ENCODE measurements around the gene SLC25A21. TPM values are rescaled to one million over a fixed set of nuclear protein-coding genes. Genes with fewer than 3 reads are reported as not detected.

Gene SLC25A21
- total RNA-seq, 4 donors from 2014 or later: 0.08 to 0.29 TPM; not detected in 2

DNA sequence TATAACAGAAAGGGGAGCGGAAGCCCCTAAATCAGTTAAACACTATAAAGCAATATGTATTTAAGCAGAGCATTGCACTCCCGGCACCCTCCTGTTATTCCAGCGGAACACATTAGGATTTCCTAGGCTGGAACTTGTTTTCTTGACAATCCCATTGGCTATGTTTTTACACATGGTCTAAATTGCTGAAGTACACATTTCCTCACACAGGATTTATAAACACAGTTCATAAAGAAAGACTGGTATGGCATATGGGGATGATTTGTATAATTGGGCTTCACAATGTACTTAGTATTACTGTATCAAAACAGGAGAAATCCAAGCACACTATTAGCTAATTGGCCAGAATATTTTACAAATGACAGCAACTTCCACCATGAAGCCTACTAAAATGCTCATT is 487.5 kb downstream of the SLC25A21 start:
- 86 to 89% methylated on average over 3 of the region's 3 CpGs for WGBS, 2 donors
- DNase-seq (ENCODE audit: low spot score in 2 of 2): no peak
- TF ChIP-seq, protein P1, sequence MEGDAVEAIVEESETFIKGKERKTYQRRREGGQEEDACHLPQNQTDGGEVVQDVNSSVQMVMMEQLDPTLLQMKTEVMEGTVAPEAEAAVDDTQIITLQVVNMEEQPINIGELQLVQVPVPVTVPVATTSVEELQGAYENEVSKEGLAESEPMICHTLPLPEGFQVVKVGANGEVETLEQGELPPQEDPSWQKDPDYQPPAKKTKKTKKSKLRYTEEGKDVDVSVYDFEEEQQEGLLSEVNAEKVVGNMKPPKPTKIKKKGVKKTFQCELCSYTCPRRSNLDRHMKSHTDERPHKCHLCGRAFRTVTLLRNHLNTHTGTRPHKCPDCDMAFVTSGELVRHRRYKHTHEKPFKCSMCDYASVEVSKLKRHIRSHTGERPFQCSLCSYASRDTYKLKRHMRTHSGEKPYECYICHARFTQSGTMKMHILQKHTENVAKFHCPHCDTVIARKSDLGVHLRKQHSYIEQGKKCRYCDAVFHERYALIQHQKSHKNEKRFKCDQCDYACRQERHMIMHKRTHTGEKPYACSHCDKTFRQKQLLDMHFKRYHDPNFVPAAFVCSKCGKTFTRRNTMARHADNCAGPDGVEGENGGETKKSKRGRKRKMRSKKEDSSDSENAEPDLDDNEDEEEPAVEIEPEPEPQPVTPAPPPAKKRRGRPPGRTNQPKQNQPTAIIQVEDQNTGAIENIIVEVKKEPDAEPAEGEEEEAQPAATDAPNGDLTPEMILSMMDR (IDR thresholded peaks at IDR 0.05): no peak
- no peak for TF ChIP-seq POLR2A (IDR thresholded peaks at IDR 0.05)
- intact Hi-C loops (cut with DNase I; ENCODE audit: low total_unique reads): no loop called here
- no peak overlapping the region for H3K4me3 ChIP-seq (ENCODE audit: low read depth, poor library complexity, severe bottlenecking)

DNA sequence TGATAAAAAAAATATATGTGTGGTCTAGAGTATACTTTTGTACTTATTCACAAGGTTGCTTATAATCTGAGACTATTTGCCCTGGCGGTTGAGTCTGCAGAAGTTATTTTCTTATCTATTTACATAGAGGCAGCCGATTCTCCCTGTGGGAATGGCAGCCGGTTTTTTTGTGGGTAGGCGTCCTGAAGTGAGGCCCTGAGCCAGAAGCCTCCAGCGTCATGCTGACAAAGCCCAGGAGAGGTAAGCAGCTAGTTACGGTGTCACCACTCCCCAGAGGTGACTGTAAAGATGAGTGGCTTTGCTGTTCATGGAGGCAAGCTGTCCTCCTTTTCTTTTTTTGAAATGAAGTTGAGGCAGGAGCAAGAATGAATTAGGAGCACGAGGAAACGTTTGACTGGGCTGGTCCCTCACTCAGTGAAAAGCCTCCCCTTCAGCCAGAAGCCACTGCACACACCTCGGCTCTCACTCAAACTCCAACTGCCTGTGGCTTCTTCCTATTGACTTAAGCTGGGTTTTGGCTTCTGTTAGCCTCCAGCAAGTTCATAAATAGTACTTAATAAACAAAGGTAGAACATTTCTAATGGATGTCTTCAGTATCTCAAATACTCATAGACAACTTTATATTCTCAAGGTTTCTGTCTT is 489.2 kb downstream of the SLC25A21 start:
- intact Hi-C loops (cut with DNase I; ENCODE audit: low total_unique reads): no loop called here
- TF ChIP-seq, protein P1 (IDR thresholded peaks at IDR 0.05): no peak
- no peak for TF ChIP-seq POLR2A (IDR thresholded peaks at IDR 0.05)

DNA sequence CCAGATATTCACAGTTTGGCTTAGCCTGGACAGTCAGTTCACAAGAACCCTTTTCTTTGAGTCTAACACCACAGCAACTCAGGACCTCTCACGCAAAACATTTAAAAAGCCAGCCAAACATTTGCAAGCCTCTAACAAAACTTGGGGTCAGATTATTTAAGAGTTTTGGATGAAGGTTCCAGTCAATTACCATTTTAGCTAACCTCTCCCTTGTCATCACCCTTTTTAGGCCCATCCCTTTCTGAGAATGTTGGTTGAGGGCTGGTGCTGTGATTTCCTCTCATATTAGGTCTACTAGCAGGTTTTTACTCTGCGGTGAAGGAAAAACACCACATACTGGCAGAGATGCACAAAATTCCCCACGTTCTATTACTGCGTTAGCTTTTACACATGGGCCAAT is 490.1 kb downstream of the SLC25A21 start:
- no peak for DNase-seq (ENCODE audit: low spot score in 2 of 2)
- WGBS, 2 donors: 93 to 95% methylated on average over 4 of the region's 4 CpGs
- no peak overlapping the region for H3K4me3 ChIP-seq (ENCODE audit: low read depth, poor library complexity, severe bottlenecking)
- intact Hi-C loops (cut with DNase I; ENCODE audit: low total_unique reads): no loop called here
- no peak for TF ChIP-seq POLR2A (IDR thresholded peaks at IDR 0.05)
- TF ChIP-seq, protein P1 (IDR thresholded peaks at IDR 0.05): no peak

More for the DNA sequence above, 489.2 kb downstream of the SLC25A21 start:
- no peak overlapping the region for H3K4me3 ChIP-seq (ENCODE audit: low read depth, poor library complexity, severe bottlenecking)
- no peak for DNase-seq (ENCODE audit: low spot score in 2 of 2)
- WGBS, 2 donors: 66 to 75% methylated on average over 9 of the region's 9 CpGs

DNA sequence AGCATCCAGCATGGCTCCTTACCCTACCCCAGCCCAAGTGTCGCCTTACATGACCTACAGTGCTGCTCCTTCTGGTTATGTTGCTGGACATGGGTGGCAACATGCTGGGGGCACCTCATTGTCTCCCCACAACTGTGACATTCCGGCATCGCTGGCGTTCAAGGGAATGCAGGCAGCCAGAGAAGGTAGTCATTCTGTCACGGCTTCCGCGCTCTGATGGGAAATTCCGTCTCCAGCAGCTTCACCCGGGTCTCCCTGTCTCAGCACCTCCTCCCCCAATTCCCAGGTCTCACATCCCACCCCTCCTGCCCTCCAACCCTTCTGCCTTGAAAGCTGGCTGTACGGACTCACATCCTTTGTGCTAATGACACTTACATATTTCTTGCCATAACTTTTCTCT is 496.2 kb downstream of the SLC25A21 start:
- intact Hi-C loops (cut with DNase I; ENCODE audit: low total_unique reads): no loop called here
- DNase-seq (ENCODE audit: low spot score in 2 of 2): no peak
- TF ChIP-seq POLR2A (IDR thresholded peaks at IDR 0.05): no peak
- TF ChIP-seq, protein P1 (IDR thresholded peaks at IDR 0.05): no peak
- 64 to 75% methylated on average over 10 of the region's 10 CpGs for WGBS, 2 donors
- no peak overlapping the region for H3K4me3 ChIP-seq (ENCODE audit: low read depth, poor library complexity, severe bottlenecking)

DNA sequence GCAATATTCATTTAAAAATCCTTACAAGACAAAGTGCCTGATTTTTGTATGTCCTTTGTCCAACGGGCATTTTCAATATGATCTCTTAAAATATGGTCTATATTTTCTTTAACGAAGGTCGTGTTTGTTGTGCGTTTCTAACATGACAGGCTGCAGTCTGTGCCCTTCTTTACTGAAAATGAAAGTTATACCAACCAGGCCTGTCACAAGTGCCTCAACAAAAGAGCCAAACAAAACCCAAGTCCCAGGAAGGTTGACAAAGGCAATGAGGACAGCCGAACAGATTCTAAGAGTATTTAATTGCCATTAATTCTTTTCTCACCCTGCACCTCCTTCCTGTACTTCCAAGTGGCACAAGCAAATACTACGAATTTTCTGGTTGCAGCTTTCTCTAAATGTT is 496.8 kb downstream of the SLC25A21 start:
- no peak for DNase-seq (ENCODE audit: low spot score in 2 of 2)
- WGBS, 2 donors: 75 to 78% methylated on average over 6 of the region's 6 CpGs
- H3K4me3 ChIP-seq (ENCODE audit: low read depth, poor library complexity, severe bottlenecking): no peak overlapping the region

More for the DNA sequence above, 496.8 kb downstream of the SLC25A21 start:
- intact Hi-C loops (cut with DNase I; ENCODE audit: low total_unique reads): no loop called here
- TF ChIP-seq POLR2A (IDR thresholded peaks at IDR 0.05): no peak
- TF ChIP-seq, protein P1 (IDR thresholded peaks at IDR 0.05): no peak

Measured in lower leg skin (tissue), 4 donors.